ENCODE data around the gene CISH.

The CISH gene

DNA sequence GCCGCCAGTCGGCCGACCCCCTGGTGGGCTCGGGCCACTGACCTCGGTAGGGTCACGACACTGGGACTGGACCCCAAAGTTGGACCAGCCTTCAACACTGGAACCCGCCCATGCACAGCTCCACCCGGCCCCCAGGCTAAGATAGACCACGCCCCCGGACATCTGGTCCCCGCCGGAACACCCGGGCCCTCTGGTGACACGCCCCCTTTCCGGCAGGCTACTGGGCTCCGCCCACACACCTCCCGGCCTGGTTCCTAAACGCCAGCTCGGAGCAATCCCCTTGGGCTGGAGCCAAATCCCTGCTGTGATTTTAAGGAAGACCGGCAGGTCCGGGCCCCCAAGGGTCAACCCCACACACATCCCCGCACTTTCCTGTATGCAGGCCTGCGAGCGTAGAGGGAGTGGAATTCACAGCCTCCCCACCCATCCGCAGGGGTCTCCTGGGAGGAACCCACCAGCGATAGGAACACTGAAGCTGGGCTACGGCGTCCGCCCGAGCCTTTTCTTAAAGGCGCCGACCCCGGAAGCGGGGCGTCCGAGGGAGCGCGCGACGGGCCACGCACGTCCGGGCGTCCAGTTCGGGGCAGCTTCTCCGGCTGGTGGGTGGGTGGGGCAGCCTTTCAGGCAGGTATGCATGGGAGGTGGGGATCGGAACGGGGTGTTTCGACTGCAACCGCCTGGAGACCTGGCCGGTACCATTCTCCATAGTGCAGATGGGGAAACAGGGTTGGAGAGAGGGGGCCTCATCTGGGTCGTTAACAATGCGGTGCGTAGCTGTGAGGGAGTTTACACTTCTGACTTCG lies 42.4 kb downstream of the CISH start, which contains the start of gene HEMK1:
Gene HEMK1, plus strand, starts transcription at position 576 of the 803 bp plus-strand sequence. CDS start 1,583 bp downstream, outside the sequence.
- peak; percentile 97 for DNase-seq

DNA sequence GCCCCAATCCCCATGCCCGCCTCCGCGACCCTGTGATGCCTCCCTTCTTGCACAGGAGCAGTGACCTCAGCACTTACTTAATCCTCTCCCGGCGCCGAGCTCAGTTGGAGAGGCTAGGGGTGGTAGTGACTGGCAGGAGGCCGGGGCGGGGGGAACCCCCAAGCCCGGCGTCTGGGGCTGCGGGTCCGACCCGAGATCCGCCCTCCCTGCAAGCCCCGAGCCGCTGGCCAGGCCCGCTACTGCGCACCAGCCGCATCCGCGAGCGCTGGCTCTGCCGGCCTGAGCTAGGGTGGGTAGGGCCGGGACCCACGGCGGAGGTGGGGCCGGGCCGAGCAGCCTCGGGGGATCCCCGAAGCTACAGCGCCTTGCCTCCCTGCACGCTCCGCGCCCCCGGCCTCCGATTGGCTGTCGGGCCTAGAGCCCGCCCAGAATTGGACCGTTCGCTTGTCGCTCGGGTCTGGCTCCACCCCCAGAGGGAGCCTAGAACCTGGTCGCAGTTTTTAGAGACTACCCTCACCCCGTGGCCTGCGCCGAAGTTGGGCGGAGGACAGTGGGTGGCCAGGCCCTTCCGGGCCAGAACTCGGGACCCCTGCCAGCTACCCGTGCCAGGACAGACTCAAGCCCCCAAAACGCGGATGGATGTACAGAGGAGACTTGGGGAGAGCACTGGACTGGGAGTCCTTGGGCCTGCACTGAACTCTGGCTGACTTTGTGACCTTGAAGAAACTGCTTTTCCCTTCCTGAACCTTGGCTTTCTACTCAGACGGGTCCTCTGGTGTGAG lies 44.0 kb downstream of the CISH start, which contains the start of gene C3orf18:
Gene C3orf18, minus strand, starts transcription at position 362 of the 782 bp plus-strand sequence. CDS start 2,048 bp downstream, outside the sequence.
- DNase-seq, result peak; percentile 97

DNA sequence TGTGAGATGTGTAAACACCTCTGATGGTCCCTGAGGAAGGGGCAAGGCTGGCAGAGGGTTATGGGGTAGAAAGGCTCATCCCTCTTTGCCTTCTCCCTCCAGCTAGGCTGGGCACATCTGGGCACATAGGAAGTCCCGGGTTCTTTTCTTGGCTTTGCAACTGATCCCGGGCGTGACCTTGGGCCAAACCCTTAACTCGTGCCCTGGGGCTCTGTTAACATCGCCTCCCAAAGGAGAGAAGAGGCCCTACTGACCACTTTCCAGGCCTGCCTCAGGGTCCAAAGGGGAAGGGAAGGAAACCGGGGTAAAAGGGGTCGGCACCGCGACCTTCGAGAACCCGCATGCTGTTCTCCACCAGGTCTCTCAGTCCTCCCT lies 44.6 kb downstream of the CISH start:
- DNase-seq, result no peak

DNA sequence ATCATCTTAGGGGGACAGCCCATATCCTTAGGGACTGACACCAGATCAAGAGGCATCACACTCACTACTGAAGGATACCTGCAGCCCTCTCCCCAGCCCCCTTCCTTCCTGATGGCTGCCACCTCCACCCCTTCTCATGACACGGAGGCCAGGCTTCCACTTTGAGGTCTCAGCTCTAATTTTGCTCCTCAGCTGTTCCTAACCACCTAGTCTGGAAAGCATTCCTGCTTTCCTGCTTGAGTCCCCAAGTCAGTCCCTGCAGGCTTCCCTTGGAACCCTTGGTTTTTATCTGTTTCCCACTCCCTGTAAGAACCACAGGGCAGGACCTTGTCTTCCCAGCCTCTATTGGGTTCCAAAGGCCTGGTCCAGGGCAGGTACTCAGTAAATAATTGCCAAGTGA lies 47.3 kb downstream of the CISH start:
- DNase-seq, result no peak

DNA sequence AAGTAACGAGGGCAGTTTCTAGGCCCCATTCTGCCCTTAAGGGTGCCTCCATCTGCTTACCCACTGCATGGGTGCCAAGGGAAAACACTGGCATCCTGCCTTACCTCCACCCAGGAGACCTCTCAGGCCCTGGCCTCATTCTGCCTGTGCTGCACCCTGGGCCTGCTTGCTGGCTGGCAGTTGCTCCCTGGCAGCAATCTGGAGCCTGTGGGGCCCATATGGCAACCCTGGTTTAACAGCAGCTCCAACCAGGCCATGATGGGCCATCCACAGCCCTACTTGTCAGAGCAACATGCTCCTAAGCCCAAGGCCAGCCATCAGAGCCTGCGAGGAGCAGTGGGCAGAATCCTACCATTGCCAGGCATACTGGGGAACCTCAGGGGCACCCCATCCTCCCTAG lies 47.7 kb downstream of the CISH start:
- DNase-seq, result no peak

DNA sequence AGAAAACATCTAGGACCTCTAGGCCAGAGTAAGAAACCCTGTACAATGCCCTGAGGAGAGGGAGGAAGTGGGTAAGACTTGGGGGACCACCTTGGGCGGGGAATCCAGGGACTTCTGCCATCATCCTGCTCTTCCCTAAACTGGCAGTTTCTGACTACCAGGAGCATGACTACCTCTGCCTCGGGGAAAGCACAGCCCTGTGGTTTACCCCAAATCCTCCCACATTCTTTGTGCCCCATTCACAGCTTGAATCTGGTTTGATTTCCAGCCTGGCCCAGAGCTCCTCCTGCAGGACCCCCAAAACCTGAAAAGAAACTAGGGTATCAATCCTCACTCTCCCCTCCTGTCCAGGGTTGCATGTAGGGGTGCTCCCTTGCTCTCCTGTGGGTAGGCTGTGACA lies 48.7 kb downstream of the CISH start:
- DNase-seq, result no peak

DNA sequence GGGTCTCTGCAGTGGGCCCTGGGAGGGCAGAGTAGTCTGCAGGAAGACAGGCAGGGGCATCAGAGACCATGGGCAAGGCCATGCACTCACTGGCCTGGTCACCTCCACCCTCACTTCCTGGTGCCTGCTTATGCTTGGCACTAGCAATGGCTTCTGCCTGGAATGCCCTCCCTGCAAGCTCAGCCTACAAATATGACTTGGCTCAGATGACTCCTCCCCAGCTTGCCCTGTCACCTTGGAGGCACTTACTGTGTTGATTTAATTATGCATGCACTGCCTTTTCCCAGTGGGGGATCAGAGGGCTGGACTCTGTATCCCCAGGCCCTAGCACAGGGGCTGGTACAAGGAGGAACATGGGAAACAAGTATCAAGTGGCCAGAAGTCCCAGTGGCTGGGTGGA lies 51.9 kb downstream of the CISH start:
- DNase-seq, result no peak

DNA sequence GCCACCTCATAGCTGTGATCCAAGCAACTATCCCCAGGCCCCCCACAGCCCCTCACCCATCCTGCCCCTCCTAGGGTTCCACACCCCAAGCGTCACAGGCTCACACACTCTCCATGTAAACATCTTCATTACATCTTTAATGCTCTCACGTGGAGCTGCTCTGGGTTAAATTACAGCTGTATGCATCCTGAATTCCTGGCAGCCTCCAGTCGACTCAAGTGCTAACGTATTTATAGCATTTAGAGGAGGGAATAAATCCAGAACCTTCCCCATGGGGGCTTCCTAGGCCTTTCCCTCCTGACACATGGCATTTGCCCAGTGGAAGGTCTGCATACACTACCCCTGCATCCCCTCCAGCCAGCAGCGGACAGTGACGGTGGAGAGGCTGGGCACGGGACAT lies 53.7 kb downstream of the CISH start:
- DNase-seq, result no peak

DNA sequence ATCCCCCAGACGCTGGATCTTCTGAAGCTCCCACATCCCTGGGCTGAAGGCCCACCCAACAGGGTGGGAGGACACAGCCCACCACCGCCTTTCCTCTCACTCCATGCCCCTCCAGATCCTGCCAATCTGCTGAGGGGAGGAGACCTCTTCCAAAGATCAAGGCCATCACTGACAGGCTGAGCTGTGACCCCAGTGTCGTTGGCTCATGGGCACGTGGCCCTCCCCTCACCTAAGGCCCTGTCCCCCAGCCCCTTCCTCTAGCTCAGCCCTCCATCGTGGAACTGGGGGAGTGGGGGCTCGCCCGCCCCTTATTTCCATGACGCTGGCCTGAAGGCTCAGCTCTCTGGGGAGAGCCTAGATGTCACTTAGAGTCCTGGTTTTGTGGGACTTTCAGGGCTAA lies 54.5 kb downstream of the CISH start:
- DNase-seq, result no peak
